H9 (cell line): ENCODE measurements around the gene LRIG1. TPM values are rescaled to one million over a fixed set of nuclear protein-coding genes. Genes with fewer than 3 reads are reported as not detected.
A peak's percentile ranks its signal among the peaks of the same experiment; 100 is the strongest.

Source experiments
- DNase-seq: peaks from one replicate; pipeline ENCODE4 v3.0.0-alpha.2; 2017
- H2AFZ ChIP-seq: one replicate; pipeline ENCODE4 v1.6.1; 2013; ENCODE audit warnings: mild to moderate bottlenecking, low read length, control low read depth, moderate library complexity
- H2AK5ac ChIP-seq: 2 replicates; pipeline ENCODE4 v1.6.1; 2013; ENCODE audit warnings: low read length, control low read depth, mixed read lengths; ENCODE audit not compliant: insufficient read length
- H2BK120ac ChIP-seq: one replicate; pipeline ENCODE4 v1.6.1; 2013; ENCODE audit warnings: low read depth, mild to moderate bottlenecking, low read length, control low read depth, inconsistent platforms; ENCODE audit not compliant: poor library complexity, severe bottlenecking
- H2BK12ac ChIP-seq: 2 replicates; pipeline ENCODE4 v1.6.1; 2013; ENCODE audit warnings: low read length, control low read depth, mixed read lengths, low read depth; ENCODE audit not compliant: insufficient read length
- H2BK15ac ChIP-seq: 2 replicates; pipeline ENCODE4 v1.6.1; 2013; ENCODE audit warnings: low read depth, low read length, control low read depth
- H2BK20ac ChIP-seq: one replicate; pipeline ENCODE4 v1.6.1; 2013; ENCODE audit warnings: low read depth, mild to moderate bottlenecking, low read length, control low read depth, inconsistent platforms; ENCODE audit not compliant: poor library complexity, severe bottlenecking
- H2BK5ac ChIP-seq: 2 replicates; pipeline ENCODE4 v1.6.1; 2013; ENCODE audit warnings: low read length, control low read depth, mixed read lengths; ENCODE audit not compliant: insufficient read length
- H3K14ac ChIP-seq: 2 replicates; pipeline ENCODE4 v1.6.1; 2013; ENCODE audit warnings: low read length, control low read depth; ENCODE audit not compliant: insufficient read depth
- H3K18ac ChIP-seq: 2 replicates; pipeline ENCODE4 v1.6.1; 2013; ENCODE audit warnings: low read depth, mild to moderate bottlenecking, mixed read lengths, low read length, control low read depth; ENCODE audit not compliant: insufficient read length
- H3K23ac ChIP-seq: 2 replicates; pipeline ENCODE4 v1.6.1; 2013; ENCODE audit warnings: low read length, control low read depth, mixed read lengths, low read depth; ENCODE audit not compliant: insufficient read length
- H3K23me2 ChIP-seq: 2 replicates; pipeline ENCODE4 v1.6.1; 2013; ENCODE audit warnings: low read depth, mild to moderate bottlenecking, mixed read lengths, low read length, control low read depth; ENCODE audit not compliant: insufficient read length, poor library complexity, severe bottlenecking
- H3K27ac ChIP-seq: 2 replicates; pipeline ENCODE4 v1.5.1; 2013; ENCODE audit warnings: low read length, control low read depth, mixed read lengths, low read depth; ENCODE audit not compliant: insufficient read length
- H3K27me3 ChIP-seq: 2 replicates; pipeline ENCODE4 v1.6.1; 2013; ENCODE audit warnings: low read length, control low read depth, inconsistent platforms; ENCODE audit not compliant: insufficient read depth
- H3K4ac ChIP-seq: 2 replicates; pipeline ENCODE4 v1.6.1; 2013; ENCODE audit warnings: low read depth, mild to moderate bottlenecking, control low read depth, inconsistent platforms, low read length, moderate library complexity
- H3K4me1 ChIP-seq: 2 replicates; pipeline ENCODE4 v1.6.1; 2013; ENCODE audit warnings: low read length, control low read depth, inconsistent platforms; ENCODE audit not compliant: insufficient read depth
- H3K4me2 ChIP-seq: 2 replicates; pipeline ENCODE4 v1.6.1; 2013; ENCODE audit warnings: low read length, control low read depth, mixed read lengths; ENCODE audit not compliant: insufficient read length, insufficient read depth
- H3K56ac ChIP-seq: 2 replicates; pipeline ENCODE4 v1.6.1; 2013; ENCODE audit warnings: low read depth, mild to moderate bottlenecking, mixed read lengths, low read length, control low read depth; ENCODE audit not compliant: insufficient read length
- H3K79me1 ChIP-seq: 2 replicates; pipeline ENCODE4 v1.6.1; 2013; ENCODE audit warnings: low read depth, mild to moderate bottlenecking, moderate library complexity, low read length, control low read depth, inconsistent platforms; ENCODE audit not compliant: insufficient read depth, poor library complexity, severe bottlenecking
- H3K79me2 ChIP-seq: 2 replicates; pipeline ENCODE4 v1.6.1; 2013; ENCODE audit warnings: low read length, control low read depth, inconsistent platforms; ENCODE audit not compliant: insufficient read depth
- H3K9ac ChIP-seq: 2 replicates; pipeline ENCODE4 v1.6.1; 2013; ENCODE audit warnings: low read length, control low read depth, mixed read lengths; ENCODE audit not compliant: insufficient read length; ENCODE audit errors: extremely low read depth
- H3K9me3 ChIP-seq: one replicate; pipeline ENCODE4 v1.6.1; 2013; ENCODE audit warnings: low read depth, low read length, inconsistent platforms; ENCODE audit not compliant: control insufficient read depth
- H3T11ph ChIP-seq: one replicate; pipeline ENCODE4 v1.6.1; 2013; ENCODE audit warnings: mild to moderate bottlenecking, low read length, control low read depth, inconsistent platforms
- H4K20me1 ChIP-seq: one replicate; pipeline ENCODE4 v1.6.1; 2013; ENCODE audit not compliant: control insufficient read depth, insufficient read length, insufficient read depth
- H4K5ac ChIP-seq: 2 replicates; pipeline ENCODE4 v1.6.1; 2013; ENCODE audit warnings: low read depth, mild to moderate bottlenecking, mixed read lengths, low read length, control low read depth; ENCODE audit not compliant: insufficient read length
- H4K8ac ChIP-seq: replicated peaks from 2 replicates; pipeline ENCODE4 v1.6.1; 2013; ENCODE audit warnings: low read length, control low read depth, mixed read lengths, low read depth; ENCODE audit not compliant: insufficient read length
- H4K91ac ChIP-seq: 2 replicates; pipeline ENCODE4 v1.6.1; 2013; ENCODE audit warnings: low read depth, mild to moderate bottlenecking, moderate library complexity, mixed read lengths, low read length, control low read depth; ENCODE audit not compliant: insufficient read length
- H3K27ac Mint-ChIP-seq, 3 experiments: 2 replicates in 2 of 3; 3 replicates in 1 of 3; pipeline ENCODE4 v1.8.0; 2020 to 2021; ENCODE audit warnings: mixed read lengths in 3 of 3, mild to moderate bottlenecking in 1 of 3, moderate library complexity in 1 of 3
- H3K27me3 Mint-ChIP-seq: 2 replicates; pipeline ENCODE4 v1.8.0; 2021; ENCODE audit warnings: low read depth, mild to moderate bottlenecking, moderate library complexity, mixed read lengths
- H3K36me3 Mint-ChIP-seq, 3 experiments: 2 replicates in 2 of 3; 3 replicates in 1 of 3; pipeline ENCODE4 v1.8.0; 2020 to 2021; ENCODE audit warnings: low read depth in 3 of 3, mixed read lengths in 3 of 3; ENCODE audit not compliant: insufficient read depth in 1 of 3
- H3K4me1 Mint-ChIP-seq, 2 experiments: 2 replicates each; pipeline ENCODE4 v1.8.0; 2020; ENCODE audit warnings: mixed read lengths in 2 of 2
- H3K4me3 Mint-ChIP-seq, 2 experiments: 2 replicates in 1 of 2; 3 replicates in 1 of 2; pipeline ENCODE4 v1.8.0; 2020 to 2021; ENCODE audit warnings: mild to moderate bottlenecking in 2 of 2, mixed read lengths in 2 of 2, moderate library complexity in 1 of 2
- H3K9me3 Mint-ChIP-seq, 2 experiments: 2 replicates in 1 of 2; 3 replicates in 1 of 2; pipeline ENCODE4 v1.8.0; 2020; ENCODE audit warnings: mild to moderate bottlenecking in 2 of 2, mixed read lengths in 2 of 2, moderate library complexity in 1 of 2
- CTCF ChIP-seq: fragments of 200-600 bp; sonication (generic); conservative IDR thresholded peaks from 3 replicates; pipeline ENCODE4 v1.8.0; 2021; ENCODE audit warnings: antibody characterized with exemption, mild to moderate bottlenecking
- WGBS: extraction: QIAGEN DNeasy Blood & Tissue Kit; methylation state at CpG from one replicate; pipeline ENCODE4 v1.1.7; 2013; ENCODE audit warnings: missing lambda C conversion rate, low lambda C conversion rate, mixed read lengths; ENCODE audit not compliant: insufficient read length; ENCODE audit errors: extremely low coverage; 5-methylcytosine and 5-hydroxymethylcytosine counted together
- total RNA-seq: library from RNA; stranded (reverse); gene quantifications from 2 replicates; pipeline ENCODE4 v1.2.1, GENCODE V29; 2021

LRIG1 gene
- total RNA-seq, 1 experiment from 2014 or later = 70.3 TPM

- Histone ChIP-seq H2AFZ (no peak overlapping the region), H3K23ac (no peak overlapping the region), H4K91ac (no peak overlapping the region), H3K27ac (no peak overlapping the region), H3K9ac (no peak overlapping the region), H2AK5ac (no peak overlapping the region), H3K14ac (no peak overlapping the region), H2BK120ac (no peak overlapping the region), H3K79me2 (peaks cover 2% of the 10 kb centered on the region; the same call in 1 of the 2 replicates), H3K9me3 (no peaks in the 10 kb centered on the region), H3K56ac (no peak overlapping the region), H3T11ph (no peak overlapping the region), H3K23me2 (no peaks in the 10 kb centered on the region), H4K8ac (no peak overlapping the region), H3K4me1 (no peaks in the 10 kb centered on the region), H3K4me2 (no peak overlapping the region), H3K79me1 (no peaks in the 10 kb centered on the region), H3K4ac (no peak overlapping the region), H4K20me1 (peaks cover 3% of the 10 kb centered on the region), H4K5ac (no peak overlapping the region), H3K18ac (no peak overlapping the region), H2BK12ac (no peak overlapping the region), H2BK20ac (no peak overlapping the region), H2BK5ac (no peak overlapping the region), H2BK15ac (no peak overlapping the region), H3K27me3 (no peaks in the 10 kb centered on the region)
- no peak for TF ChIP-seq CTCF
- H3K36me3 Mint-ChIP-seq = peaks cover 80 to 96% (median 92%) of the 10 kb centered on the region in 3 experiments
- peak; percentile 17 for DNase-seq
- H3K4me3 Mint-ChIP-seq = no peak overlapping the region
- 0 out of 7 replicates have a peak overlapping the region, but pooled peaks of 1 of the 3 experiments have one; percentile 34 for H3K27ac Mint-ChIP-seq
- H3K27me3 Mint-ChIP-seq = no peaks in the 10 kb centered on the region
- peaks cover 7 to 14% of the 10 kb centered on the region in 2 experiments for H3K4me1 Mint-ChIP-seq
- WGBS = no CpG with 5 or more reads among the region's 20 CpGs
- no peaks in the 10 kb centered on the region for H3K9me3 Mint-ChIP-seq
These were observed 116.7 kb downstream of the LRIG1 start for GRCh38 chr3:66383998-66384745.
